D341Med (cell line): ENCODE measurements around the gene GPC5.
A peak's percentile ranks its signal among the peaks of the same experiment; 100 is the strongest.
"Not testable (repeated sequence)": the region's sequence is repeated elsewhere in the genome, so short reads cannot be mapped to it uniquely, and the experiment has no call there.

Experiments used
- DNase-seq: peaks from one replicate; pipeline ENCODE4 v3.0.0; 2012; ENCODE audit warnings: low spot score

GPC5 gene

GRCh38 chr13:91891141-91891540 lies 492.7 kb downstream of the GPC5 start:
- no peak for DNase-seq

DNA sequence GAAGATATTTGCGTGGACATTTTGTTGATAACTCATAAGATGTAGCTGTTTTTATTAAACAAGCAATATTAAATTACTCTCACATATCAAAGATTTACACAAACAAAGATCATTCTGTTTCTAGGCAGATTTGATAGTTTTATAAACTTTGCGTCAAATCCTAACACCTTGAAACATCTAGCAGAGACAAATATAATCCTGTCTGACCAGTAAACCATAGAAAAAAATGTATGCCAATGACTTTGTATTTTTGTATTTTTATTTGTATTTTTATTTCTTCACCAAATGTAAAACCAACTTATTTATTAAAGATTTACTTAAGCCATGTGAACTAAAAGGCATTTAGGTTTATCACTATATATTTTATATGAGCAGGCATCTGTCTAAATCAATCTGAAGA lies 494.6 kb downstream of the GPC5 start:
- DNase-seq = no peak

GRCh38 chr13:91894316-91894715 lies 495.9 kb downstream of the GPC5 start:
- peak; percentile 15 for DNase-seq

- DNase-seq = no peak
These were observed 498.1 kb downstream of the GPC5 start for GRCh38 chr13:91896547-91896946.

DNA sequence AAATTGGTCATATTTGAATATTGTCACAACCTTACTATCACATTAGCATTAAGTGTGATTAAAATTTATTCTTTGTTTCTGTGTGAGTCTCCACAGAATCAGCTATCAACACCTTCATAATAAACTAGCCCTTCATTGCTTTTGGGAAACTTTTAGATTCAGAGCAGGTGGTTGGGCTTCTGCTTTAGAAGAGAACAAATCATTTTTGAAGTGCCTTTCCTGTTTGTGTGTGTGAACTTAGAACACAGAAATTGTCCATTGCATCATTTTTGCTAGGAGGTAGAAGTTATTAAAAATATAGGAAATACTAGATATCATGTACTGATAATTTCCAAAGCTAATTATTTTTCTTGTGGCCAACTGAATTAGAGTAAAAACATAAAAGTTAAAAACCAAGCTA lies 500.6 kb downstream of the GPC5 start:
- DNase-seq = not testable (repeated sequence)

DNA sequence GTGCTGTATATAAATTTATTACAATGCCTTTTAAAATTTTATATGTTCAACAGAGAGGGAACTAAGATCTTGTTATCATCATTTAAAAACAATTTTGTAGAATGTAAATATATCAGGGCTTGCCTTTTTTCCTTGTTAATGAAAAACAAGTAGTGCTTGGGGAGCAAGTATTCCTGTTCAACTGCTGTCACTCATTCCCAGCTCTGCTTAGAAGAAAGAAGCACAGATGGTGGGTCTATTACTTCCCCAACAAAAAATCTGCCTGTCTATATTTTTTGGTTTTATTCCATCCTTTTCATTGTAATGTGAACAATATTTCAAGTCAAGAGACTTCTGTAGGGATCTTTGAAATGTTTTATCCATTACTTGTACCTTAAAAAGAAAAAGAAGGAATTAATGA lies 503.9 kb downstream of the GPC5 start:
- DNase-seq = no peak

DNA sequence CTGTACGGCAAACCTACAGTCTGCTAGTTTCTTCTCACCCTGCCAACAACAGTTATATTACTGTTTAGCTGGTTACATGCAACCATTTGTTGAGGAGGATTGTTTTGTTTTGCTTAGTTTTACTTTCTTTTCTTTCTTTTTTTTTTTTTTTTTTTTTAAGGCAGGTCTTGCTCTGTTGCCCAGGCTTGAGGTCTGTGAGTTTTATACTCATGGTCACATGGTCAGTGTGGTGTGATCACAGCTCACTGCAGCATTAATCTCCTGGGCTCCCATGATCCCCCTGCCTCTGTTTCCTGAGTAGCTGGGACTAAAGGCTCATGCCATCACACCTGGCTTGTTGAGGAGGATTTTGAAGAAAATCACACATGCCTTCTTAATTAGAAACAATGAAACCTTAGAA lies 505.6 kb downstream of the GPC5 start:
- no peak for DNase-seq

DNA sequence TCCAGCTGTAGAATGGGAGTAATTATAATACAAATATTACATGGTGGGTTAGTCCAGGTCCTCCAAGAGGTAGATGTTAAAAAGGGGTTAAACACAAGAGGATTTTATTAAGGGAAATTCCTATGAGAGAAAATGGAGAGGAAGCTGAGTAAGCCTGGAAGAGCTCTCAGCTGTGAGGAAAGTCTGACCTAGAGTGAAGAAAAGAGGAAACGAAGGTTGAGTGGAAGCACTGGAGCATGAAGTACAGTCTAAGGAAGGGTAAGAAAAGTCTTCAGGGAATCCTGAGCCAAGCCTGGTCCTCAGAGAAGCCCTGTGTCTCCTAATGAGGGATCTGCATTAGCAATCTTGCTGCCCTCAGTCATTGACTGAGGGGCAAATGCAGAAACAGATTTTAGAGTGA lies 506.2 kb downstream of the GPC5 start:
- DNase-seq = no peak

DNA sequence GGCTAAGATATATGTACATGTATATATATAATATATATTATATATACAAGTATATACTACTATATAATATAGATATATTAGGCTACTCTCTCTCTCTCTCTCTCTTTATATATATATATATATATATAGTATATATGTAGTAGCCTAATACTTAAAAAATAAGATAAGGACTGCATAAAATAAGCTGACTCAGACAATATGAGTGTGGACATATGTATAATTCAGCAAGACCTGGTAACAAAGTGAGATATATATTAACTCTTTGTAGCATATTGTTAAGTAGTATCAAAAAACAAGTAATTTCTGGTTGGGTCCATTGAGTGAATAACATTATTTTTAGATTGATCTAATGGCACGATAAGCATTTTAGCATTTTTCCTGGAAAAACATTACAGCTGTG lies 509.0 kb downstream of the GPC5 start:
- no peak for DNase-seq

GRCh38 chr13:91909617-91910016 lies 511.2 kb downstream of the GPC5 start:
- DNase-seq = no peak

GRCh38 chr13:91922969-91923592 lies 524.7 kb downstream of the GPC5 start:
- peak; percentile 43 for DNase-seq

DNA sequence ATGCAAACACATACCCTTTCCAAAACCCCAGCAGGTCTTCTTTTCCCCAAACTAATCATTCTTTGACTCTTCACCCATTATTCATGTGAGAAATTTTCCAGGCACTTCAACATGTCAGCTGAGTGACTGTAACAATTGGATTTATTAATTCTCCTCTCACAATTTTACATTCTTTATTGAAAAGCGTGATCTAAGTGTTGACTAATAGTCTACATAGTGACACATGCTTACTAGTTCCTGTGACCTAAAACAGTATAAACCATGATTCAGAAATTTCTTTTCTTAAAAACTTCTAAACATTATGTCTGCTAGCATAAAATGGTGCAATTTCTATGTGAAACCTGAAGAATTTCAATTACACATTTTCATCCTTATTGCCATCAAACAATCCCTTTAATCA lies 532.3 kb downstream of the GPC5 start:
- DNase-seq = no peak

- DNase-seq = no peak
These were observed 535.9 kb downstream of the GPC5 start for GRCh38 chr13:91934354-91934753.

DNA sequence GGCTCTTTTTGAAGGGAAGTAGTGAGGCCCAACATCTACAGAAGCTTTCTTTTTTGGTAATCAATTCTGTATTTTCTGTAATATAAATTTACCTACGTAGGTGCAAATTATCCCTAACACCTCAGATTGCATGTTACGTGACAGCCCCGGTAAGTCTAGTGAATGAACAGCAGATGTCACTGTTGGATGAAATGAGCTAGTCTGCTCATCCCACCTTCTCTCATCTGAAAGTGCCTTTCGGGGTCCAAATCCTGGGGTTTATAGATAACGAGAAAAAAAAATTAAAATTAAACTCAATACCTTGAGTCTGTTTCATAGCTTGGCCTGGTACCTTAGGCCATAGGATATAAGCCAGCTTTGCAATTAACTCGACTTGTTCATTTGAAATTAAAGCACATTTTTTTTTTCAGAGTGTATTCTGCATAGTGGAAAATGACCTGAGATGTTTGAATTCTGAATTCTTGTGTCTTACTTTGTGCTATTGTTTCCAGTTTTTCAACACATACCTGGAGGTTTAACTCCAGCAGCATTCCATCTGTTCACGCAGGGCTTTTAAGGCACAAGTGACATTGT lies 548.2 kb downstream of the GPC5 start:
- peak; percentile 69 for DNase-seq

DNA sequence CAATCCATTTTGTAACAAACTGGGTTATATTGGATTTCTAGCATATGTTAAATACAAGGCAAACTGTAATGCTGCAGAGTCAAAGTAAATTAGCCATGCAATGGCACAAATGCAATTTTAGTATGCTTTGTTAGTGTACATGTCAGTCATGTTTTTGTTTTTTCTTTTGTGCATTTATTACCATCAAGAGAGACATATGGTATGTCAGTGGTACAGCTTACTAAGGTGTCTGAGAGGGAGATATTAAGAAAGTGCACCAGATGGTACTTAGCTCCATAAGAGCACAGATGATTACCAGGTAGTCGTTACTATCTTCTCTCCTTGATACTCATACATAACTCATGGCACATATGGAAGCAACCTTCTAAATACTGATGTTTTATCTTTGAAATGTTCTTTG lies 550.3 kb downstream of the GPC5 start:
- DNase-seq = peak; percentile 44

DNA sequence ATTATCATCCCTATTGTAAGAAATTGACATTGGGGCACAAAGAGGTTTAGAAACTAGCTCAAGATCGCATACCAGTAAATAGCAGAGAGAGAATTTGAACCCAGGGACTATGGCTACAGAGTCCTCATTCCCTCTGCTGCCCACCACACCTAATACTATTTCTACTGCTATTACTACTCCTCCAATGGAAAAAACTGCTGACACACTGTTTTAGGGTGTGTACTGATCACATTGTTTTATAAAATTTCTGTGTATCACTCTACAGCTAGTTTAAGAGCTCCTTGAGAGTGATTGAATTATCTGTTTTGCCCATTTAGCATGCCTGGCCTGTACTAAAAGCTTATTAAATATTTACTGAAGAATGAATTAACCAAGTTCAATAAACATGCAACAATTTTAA lies 552.4 kb downstream of the GPC5 start:
- DNase-seq = no peak

DNA sequence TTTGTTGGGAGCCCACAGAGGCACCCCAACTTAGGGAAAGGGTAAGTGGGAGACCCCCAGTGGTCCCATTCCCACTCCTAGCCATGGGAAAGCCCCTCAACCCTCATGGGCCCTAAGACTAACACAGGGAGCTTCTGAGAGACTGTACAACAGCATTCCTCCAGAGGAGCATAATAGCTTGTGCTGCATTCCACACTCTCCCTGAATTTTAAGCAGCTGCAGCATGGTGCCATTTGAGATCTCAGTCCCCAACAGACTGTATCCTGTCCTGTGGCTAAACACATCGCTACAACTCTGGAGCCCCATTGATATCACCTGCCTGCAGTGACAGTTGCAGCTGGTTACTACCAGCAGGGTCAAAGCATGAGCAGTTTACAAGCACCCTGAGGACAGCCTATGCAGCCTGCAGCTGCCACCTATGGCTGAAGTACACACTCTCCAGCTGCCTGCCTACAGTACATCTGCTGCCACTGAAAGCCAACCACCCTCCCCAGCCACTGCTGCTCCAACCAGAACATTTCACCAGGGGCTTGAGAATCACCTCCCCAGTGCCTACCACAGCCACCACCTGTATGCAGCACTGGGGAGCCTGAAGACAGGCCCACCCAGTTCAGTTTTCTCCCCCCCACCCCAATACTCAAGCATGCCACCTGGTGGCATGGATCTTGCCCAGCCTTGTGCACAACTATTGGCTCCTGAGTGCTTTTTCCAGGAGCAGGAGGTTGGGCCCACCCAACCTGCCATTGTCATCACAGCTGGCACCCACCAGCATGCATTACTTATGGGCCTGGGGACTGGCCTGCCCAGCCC lies 557.3 kb downstream of the GPC5 start:
- no peak for DNase-seq

GRCh38 chr13:91960947-91961346 lies 562.5 kb downstream of the GPC5 start:
- DNase-seq = no peak

- no peak for DNase-seq
These were observed 564.5 kb downstream of the GPC5 start for GRCh38 chr13:91962946-91963345.

GRCh38 chr13:91965511-91965910 lies 567.1 kb downstream of the GPC5 start:
- DNase-seq = no peak

DNA sequence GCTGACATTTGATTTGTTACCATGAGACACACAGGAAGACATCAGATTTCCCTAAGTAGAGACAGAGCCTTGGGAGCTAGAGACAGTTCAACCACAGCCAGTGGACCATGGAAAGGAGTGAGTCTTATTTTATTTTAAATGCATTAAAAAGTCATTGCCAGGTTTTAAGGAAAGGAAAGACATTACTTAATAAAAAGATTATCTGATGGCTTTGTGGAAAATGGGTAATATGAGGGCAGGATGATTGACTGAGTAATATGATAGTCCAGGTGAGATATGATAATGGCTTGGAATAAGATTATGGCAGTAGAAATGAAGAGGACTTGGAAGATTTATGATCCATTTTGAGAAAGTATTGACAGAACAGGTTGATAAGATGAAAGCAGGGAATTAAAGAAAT lies 580.1 kb downstream of the GPC5 start:
- DNase-seq = no peak

- no peak for DNase-seq
These were observed 588.5 kb downstream of the GPC5 start for GRCh38 chr13:91986761-91987483.

DNA sequence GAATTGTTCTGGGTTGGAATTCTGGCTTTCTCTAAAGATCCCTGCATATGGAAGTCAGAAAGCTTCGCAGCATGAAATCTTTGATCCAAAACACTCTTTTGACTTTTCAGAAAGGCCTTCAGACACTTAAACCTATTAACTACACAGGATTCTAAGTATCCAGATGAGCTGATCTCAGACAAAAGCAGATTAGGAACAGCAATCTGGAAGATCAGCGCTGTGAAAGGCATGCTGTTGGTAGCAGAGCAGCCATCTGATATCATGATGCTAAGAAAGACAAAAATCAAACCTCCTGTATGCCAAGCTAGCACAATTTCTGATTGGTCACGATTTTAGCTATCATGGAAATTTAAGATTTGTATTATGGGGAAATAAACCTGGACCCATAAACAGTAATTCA lies 589.9 kb downstream of the GPC5 start:
- DNase-seq = peak; percentile 62
